Raji (cell line): ENCODE data around the gene ADAMTS12.

Experiments
- POLR2A ChIP-seq: IDR thresholded peaks from 2 replicates; pipeline ENCODE4 v1.6.1; 2011; ENCODE audit warnings: low read depth, low read length, control low read depth; ENCODE audit not compliant: insufficient read depth

Gene ADAMTS12

GRCh38 chr5:33692980-33693379 lies 198.8 kb downstream of the ADAMTS12 start:
- no peak for TF ChIP-seq POLR2A

GRCh38 chr5:33691856-33692255 lies 199.9 kb downstream of the ADAMTS12 start:
- TF ChIP-seq POLR2A: no peak

DNA sequence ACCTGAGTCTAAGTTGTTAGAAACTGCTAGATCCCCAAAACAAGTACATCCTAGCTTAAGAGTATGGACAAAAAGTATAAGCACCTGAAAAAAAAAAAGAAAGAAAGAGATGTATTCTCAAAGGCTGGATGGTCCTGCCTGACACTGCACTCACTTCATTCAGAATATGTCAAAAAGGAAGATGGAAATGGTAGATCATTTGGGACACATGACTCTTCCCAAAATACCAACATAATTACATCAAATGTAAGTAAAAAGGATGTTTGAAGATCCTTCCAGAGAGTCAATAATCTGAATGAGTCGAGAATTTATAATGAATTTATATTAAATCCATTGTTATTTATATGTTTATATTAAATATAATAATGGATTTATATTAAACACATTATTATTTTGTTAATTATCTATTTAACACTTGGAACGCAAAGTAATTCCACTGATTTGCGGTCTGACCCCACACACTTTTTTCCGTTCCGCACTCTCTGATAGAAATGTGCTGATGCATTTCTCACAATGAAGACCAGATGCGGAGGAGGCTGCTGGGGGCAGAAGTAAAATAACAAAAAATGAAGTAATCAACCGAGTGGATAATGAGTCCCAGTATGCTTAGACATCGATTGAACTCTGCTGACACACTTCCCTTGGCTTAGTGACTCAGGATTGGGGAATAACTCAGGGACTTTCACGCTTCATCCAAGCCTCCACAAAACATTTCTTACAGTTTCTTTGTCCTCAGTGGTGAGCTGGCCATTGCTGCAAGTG lies 201.2 kb downstream of the ADAMTS12 start:
- no peak for TF ChIP-seq POLR2A

DNA sequence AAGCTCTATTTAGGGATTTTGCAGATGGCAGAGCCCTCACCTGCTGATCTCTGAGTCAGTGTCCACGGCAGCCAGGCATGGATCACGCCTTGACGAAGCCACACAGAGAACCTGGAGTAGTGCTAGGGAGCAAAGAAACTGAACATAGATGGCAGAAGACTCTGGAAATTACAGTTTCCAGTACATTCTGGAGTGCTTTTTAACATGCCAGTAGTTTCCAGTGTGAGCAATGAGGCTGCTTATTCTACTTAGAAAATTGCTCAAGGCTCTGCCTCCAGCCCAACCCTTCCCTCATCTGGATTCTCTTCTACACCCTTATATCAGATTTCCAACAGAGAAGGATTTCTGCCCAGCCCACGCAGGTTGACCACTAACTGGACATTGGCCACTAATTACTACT lies 203.3 kb downstream of the ADAMTS12 start:
- no peak for TF ChIP-seq POLR2A

DNA sequence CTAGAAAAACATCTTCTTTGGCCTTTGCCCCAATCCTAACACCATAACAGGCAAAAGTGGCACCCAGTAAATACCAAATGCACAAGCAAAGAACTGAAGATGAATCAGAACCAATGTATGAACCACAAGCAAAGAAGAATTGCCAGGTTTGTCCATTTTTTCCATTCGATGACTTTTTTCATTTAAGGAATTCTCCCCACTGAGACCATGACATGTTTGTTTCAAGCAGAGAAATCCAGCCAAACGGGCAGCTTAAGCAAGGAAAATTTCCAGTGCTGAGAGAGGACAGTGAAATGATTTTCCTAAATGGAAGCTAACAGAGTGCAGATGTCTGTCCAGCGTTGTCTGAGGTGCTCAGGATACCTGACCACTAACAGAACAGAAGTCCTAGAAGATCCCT lies 203.7 kb downstream of the ADAMTS12 start:
- no peak for TF ChIP-seq POLR2A

- no peak for TF ChIP-seq POLR2A
Measured at GRCh38 chr5:33685873-33686755, 205.7 kb downstream of the ADAMTS12 start.

DNA sequence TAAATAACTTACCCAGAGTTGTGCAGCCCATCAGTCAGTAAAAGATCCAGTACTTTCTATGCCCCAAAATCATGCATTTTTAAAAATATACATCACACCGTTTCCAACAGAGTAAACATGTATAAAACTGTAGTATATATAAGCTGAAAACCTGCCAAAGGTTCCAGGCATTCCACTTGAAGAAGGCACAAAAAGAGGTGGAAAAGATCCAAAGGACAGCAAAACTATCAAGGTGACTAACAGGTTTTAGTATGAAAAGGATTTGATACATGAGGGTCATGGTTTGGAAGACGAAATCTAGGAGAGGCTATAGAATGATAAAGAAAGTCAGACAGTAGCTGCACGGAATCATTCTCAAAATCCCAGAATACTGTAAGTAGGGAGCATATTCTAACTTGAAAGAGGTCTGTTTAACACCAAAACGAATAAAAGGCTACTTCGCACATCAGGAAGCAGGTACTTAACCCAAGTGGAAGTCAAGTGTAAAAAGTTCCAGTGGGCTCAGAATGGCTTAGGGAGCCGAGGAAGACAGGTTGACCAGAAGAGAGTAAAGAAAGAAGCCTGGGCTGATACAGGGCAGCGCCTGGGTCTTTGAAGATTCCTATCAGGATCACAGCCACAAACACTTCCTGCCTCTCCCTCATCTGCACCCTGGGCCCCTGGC lies 207.2 kb downstream of the ADAMTS12 start:
- no peak for TF ChIP-seq POLR2A

DNA sequence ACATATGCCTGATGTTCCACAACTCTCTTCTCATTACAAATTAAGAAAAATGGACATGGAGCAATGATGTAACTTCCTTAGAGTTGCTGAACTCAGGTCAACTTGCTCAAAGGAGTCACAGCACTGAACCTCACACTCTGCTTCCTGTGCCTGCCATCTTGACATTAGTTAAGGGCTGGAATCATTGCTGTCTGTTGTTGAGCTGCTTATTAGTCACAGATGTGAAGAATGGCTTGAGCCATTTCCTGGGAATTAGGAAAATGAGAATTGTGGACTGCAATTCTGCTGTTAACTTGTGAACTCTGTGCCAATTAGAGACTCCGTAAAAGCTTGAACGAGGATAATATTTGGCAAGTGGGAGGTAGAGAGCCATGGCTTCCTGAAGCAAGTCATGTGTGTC lies 212.0 kb downstream of the ADAMTS12 start:
- no peak for TF ChIP-seq POLR2A

- TF ChIP-seq POLR2A: no peak
Measured at GRCh38 chr5:33675958-33676464, 215.8 kb downstream of the ADAMTS12 start.

- no peak for TF ChIP-seq POLR2A
Measured at GRCh38 chr5:33671700-33672291, 220.0 kb downstream of the ADAMTS12 start.

DNA sequence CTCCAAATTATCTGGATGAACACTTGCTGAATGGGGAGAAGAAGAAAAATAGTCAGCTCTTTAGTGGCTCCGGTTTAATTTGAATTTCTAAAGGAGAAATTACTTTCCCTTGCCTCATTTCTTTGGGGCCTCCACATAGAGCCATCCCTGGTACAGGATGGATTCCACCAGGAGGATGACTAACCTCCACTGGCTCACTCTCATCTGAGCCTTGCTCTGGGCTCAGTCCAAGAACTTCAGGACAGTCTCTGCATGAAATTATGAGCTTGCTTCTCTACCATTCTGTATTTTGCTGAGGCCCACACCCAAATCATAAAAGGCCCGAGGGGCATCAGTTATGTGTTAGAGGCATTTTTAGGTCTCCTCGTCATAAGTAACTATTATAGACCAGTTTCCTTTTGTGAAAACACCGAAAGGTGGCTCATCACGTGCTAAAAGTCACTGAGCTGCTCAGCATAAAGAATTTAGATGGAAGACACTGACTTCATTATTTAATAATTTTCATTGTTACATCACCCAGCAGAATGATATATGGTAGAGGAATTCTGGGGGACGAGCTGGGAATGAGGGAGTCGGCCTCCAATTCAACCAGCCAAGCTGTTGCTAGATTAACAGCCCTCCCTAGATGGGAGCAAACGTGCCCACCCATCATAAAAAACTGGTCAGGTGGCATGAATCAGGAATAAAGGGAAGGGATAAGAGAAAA lies 228.9 kb downstream of the ADAMTS12 start:
- no peak for TF ChIP-seq POLR2A

DNA sequence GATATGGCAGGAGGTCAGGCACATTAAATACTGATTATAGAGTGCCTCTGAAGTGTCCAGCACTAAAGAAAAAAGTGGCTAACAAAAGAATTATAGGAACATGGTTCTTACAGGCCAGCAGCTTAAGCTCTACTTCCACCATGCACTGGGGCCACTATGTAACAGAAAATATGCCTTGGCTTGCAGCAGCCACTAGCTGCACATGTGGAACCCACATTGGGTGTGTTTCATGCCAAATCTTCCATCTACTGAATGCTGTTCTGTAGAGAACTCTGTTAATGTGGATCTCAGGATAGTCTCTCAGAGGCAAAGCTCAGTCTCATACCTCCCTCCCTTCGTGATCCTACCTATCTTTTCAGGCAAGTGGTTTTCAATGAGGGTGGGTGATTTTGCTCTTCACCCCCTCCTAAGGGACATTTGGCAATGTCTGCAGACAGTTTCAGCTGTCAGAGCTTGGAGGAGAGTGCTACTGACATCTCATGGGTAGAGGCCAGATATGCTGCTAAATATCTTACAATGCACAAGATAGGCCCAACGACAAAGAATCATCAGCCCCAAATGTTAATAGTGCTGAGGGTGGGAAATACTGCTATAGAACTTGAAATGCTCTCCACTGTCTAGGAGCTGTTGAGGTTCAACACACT lies 232.1 kb downstream of the ADAMTS12 start:
- TF ChIP-seq POLR2A: no peak

DNA sequence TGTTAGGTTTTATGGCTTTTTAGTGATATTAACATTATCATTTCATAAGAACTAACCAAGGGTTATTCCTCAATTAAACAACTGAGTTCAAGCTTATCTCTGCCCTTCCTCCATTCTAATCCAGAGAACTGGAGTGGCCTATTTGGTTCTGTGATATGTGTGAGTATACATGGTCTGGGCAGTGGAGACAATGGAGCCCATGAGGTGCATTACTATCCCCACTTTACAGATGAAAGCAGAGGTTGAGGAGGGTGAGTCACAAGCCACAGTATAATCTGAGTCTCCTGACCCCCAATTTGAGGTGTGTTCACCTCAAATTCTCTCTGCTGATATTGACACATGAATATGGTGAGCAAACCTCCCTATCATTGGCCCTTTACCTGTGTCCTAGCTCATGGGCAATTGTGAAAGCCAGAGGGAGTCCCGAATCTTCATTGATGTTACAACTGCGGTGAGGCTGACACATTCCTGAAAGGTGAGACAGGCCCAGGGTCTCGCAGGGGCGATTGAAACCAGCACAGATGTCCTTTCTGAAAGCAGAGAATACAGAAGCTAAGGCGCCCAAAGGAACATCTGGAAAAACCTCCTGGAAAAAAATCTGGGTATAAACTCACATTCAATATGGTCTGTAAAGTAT lies 233.9 kb downstream of the ADAMTS12 start:
- no peak for TF ChIP-seq POLR2A
